HG03439 (cell line): ENCODE data around the gene AMOTL2.

Source experiments
- ATAC-seq: cut with Tn5 transposase; IDR thresholded peaks from one replicate; pipeline ENCODE4 v1.9.1; 2021; ENCODE audit warnings: mild to moderate bottlenecking, moderate library complexity; ENCODE audit not compliant: unreplicated experiment

AMOTL2 gene

GRCh38 chr3:134380249-134380648 lies 6.0 kb upstream of the AMOTL2 start:
- ATAC-seq = no peak

- no peak for ATAC-seq
Measured at GRCh38 chr3:134378818-134379217, 4.6 kb upstream of the AMOTL2 start.

GRCh38 chr3:134378384-134378783 lies 4.1 kb upstream of the AMOTL2 start:
- ATAC-seq = no peak

- no peak for ATAC-seq
Measured at GRCh38 chr3:134377896-134378295, 3.6 kb upstream of the AMOTL2 start.

- no peak for ATAC-seq
Measured at GRCh38 chr3:134376786-134377426, 2.7 kb upstream of the AMOTL2 start.

- ATAC-seq = no peak
Measured at GRCh38 chr3:134376385-134376765, 2.1 kb upstream of the AMOTL2 start.

- ATAC-seq = no peak
Measured at GRCh38 chr3:134375582-134376384, 1.5 kb upstream of the AMOTL2 start.

GRCh38 chr3:134374791-134375581 lies 739 bp upstream of the AMOTL2 start:
- no peak for ATAC-seq

- ATAC-seq = no peak
Measured at GRCh38 chr3:134373271-134374104, 759 bp downstream of the AMOTL2 start.

- ATAC-seq = no peak
Measured at GRCh38 chr3:134372396-134373270, 1.6 kb downstream of the AMOTL2 start.

- no peak for ATAC-seq
Measured at GRCh38 chr3:134371542-134372324, 2.5 kb downstream of the AMOTL2 start.

GRCh38 chr3:134370611-134371531 lies 3.4 kb downstream of the AMOTL2 start:
- no peak for ATAC-seq

GRCh38 chr3:134369861-134370596 lies 4.2 kb downstream of the AMOTL2 start:
- no peak for ATAC-seq

- no peak for ATAC-seq
Measured at GRCh38 chr3:134369231-134369741, 5.0 kb downstream of the AMOTL2 start.

GRCh38 chr3:134368751-134369105 lies 5.5 kb downstream of the AMOTL2 start:
- no peak for ATAC-seq

- no peak for ATAC-seq
Measured at GRCh38 chr3:134367869-134368750, 6.1 kb downstream of the AMOTL2 start.
